Cardiac fibroblast (primary cell): Measurements from ENCODE around the gene ERFE.

ENCODE experiments used
- DNase-seq, 2 donors: peaks; one replicate each; pipeline versions ENCODE4 v3.0.0 to v3.0.0-alpha.2; 2010; ENCODE audit warnings: low read depth in 2 of 2
- H3K4me3 ChIP-seq, 2 donors: replicated peaks in 1 of 2; 1 replicate in 1 of 2; 2 replicates in 1 of 2; pipeline ENCODE4 v1.5.1; 2011; ENCODE audit warnings: low read depth in 2 of 2, low read length in 2 of 2, mild to moderate bottlenecking in 2 of 2, moderate library complexity in 1 of 2
- TF ChIP-seq, protein P1 (sequence below): IDR thresholded peaks from one replicate; pipeline ENCODE4 v1.5.1; 2011; ENCODE audit warnings: low read depth, mild to moderate bottlenecking, low read length, inconsistent platforms

ERFE gene

DNA sequence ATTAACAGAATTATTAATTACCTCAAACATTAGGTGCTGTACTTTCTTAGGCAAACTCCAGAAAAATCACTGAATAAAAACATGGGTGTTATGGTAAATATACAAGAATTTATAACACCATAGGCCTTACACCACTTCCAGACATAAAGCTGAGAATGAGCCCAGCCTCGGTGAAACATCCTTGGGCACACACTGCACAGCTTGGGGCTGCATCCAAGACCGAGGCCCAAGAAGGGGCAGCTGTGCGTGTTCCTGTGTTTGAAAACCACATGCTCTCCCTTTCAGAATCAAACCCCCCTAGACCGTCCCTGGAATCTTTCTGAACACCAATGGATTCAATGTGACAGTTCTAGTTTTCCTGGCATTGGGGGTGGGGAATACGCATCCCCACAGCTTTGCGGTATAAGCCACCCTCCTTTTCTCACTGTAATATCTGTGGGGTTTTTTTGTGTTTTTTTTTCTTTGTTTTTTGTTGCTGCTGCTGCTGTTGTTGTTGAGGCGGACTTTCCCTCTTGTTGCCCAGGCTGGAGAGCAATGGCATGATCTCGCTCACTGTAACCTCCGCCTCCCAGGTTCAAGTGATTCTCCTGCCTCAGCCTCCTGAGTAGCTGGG, 12.9 kb downstream of the ERFE start:
- H3K4me3 ChIP-seq: no peak overlapping the region

GRCh38 chr2:238172439-238172838, 13.7 kb downstream of the ERFE start:
- TF ChIP-seq, protein P1, sequence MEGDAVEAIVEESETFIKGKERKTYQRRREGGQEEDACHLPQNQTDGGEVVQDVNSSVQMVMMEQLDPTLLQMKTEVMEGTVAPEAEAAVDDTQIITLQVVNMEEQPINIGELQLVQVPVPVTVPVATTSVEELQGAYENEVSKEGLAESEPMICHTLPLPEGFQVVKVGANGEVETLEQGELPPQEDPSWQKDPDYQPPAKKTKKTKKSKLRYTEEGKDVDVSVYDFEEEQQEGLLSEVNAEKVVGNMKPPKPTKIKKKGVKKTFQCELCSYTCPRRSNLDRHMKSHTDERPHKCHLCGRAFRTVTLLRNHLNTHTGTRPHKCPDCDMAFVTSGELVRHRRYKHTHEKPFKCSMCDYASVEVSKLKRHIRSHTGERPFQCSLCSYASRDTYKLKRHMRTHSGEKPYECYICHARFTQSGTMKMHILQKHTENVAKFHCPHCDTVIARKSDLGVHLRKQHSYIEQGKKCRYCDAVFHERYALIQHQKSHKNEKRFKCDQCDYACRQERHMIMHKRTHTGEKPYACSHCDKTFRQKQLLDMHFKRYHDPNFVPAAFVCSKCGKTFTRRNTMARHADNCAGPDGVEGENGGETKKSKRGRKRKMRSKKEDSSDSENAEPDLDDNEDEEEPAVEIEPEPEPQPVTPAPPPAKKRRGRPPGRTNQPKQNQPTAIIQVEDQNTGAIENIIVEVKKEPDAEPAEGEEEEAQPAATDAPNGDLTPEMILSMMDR: no peak
- H3K4me3 ChIP-seq: no peak overlapping the region
- no peak for DNase-seq

More for the DNA sequence above, 12.9 kb downstream of the ERFE start:
- DNase-seq: peak in 1 of 2 donors; percentile 13
- TF ChIP-seq, protein P1: no peak

DNA sequence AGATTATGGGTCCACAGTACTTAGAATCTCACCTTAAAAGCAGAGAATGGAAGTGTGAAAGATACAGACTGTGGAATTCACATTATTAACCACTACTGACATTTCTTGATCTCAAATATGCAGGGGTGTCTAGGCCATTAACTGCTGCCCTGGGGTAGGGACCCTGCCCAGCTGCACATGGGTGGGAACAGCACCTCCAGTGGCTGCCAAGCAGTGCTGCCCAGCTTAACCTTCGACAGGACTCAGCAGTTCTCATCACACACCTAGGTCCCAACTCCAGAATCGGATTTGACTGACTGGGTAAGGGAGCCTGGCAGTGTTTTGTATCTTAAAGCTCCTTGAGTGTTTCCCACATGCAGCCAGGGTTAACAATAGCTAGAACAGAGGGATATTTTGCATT, 14.9 kb downstream of the ERFE start:
- TF ChIP-seq, protein P1: peak; percentile 9
- no peak for DNase-seq
- H3K4me3 ChIP-seq: no peak overlapping the region

GRCh38 chr2:238174291-238174690, 15.5 kb downstream of the ERFE start:
- no peak overlapping the region for H3K4me3 ChIP-seq
- TF ChIP-seq, protein P1: no peak
- no peak for DNase-seq

DNA sequence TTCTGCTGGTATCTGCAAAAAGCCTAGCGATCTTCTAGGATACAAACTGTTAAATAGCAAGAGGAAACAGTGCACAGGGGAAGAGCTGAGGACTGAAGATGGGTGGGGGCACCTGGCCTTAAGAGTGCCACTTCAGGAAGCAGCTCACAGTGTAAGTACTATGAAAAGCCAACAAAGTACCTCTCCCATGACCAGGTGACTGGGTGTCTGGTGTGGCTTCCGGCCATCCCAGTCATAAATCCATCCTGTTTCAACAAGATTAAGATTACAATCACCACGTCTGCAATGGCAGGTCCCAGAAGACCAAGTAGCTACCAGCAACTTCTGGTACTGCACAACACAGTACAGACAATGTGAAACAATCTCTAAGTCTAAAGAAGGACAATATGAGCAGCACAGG, 15.9 kb downstream of the ERFE start:
- no peak for DNase-seq
- TF ChIP-seq, protein P1: no peak
- no peak overlapping the region for H3K4me3 ChIP-seq

DNA sequence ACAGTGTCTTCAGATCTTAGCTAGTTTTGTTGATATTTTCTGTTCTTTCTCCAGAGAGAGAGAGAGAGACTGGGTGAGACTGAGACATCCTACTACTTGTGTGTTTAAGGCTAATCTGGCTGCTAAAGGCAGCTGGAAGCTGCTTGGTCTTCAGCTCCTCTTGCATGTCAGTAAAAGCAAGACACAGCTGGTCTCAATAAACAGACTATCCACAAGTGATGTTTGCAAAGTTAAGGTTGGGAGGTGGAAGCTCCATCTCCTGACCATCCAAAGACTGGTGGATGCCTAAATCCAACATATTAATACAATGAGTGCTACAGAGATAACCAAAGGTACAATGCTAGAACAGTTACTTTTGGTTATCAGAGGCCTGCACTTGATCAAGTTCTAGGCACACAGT, 17.8 kb downstream of the ERFE start:
- TF ChIP-seq, protein P1: no peak
- no peak for DNase-seq
- no peak overlapping the region for H3K4me3 ChIP-seq

DNA sequence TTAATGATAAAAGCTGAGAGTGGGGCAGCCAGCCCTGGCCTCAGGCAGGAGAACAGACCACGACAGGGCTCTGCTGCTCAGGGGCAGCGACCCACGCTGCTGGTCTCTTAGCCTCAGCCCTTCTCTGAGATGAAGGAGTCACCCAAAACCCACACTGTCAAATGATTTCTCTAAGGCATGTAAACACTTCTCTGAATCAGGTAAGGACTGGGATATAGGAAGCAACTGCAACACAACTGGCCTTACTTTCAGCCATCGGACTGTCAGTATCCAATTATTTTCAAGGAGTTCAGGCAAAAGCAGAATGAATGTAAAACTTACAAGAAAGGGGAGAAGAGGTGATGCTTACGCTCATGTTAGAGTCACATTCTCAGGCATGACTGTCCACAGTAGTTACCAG, 21.8 kb downstream of the ERFE start:
- no peak overlapping the region for H3K4me3 ChIP-seq

More for the DNA sequence above, 21.8 kb downstream of the ERFE start:
- no peak for DNase-seq
- TF ChIP-seq, protein P1: no peak
